Astrocyte (in vitro differentiated cells and primary cell): ENCODE data around the gene WNK4.

Experiments
- EZH2 ChIP-seq: IDR thresholded peaks from 2 replicates; pipeline ENCODE4 v1.6.1; 2012; ENCODE audit warnings: mild to moderate bottlenecking, low read length, inconsistent platforms; ENCODE audit not compliant: insufficient read depth
- TF ChIP-seq, protein P1 (sequence below): IDR thresholded peaks from 2 replicates; pipeline ENCODE4 v1.5.1; 2011; ENCODE audit warnings: low read depth, mild to moderate bottlenecking, inconsistent platforms, low read length, moderate library complexity; ENCODE audit not compliant: insufficient read depth

DNA sequence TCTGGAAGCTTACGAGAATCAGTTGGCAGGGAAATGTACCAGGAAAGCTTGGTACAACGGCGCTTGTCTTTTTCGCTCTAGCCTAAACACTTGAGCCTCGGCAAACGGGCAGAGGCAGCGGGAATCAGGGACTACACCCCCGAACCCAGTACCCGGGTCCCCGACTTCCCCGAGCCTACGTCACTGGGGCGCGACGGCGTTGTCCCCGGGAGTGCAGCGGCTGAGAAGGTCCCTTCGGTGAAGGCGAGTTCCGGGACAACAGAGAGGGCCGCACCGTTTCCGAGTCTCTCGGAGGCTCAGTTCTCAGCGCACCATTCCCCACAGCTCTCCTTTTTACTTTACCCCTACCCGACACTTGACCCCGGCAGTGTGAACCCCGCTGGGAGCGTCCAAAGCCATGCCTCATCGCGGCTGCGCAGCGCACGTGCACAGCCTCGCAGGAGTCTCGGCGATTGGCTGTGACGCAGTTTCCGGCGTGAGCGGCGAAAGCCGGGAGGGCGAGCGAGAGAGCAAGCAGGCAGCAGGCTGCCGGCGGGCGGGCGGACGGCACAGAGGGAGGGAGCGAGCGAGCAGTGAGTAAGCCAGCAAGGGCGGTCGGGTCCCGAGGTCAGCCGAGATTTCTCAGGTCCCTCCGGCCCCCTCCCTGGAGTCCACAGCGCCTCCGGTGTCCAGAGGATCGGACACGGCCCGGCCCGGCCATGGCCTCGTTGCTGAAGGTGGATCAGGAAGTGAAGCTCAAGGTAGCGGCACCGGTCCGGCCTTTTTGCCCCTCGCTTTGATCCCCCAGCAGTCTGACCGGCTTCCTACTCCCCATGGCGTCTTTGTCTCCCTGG is 52.7 kb downstream of the WNK4 start, which contains the start of gene PSME3:
- TF ChIP-seq, protein P1, sequence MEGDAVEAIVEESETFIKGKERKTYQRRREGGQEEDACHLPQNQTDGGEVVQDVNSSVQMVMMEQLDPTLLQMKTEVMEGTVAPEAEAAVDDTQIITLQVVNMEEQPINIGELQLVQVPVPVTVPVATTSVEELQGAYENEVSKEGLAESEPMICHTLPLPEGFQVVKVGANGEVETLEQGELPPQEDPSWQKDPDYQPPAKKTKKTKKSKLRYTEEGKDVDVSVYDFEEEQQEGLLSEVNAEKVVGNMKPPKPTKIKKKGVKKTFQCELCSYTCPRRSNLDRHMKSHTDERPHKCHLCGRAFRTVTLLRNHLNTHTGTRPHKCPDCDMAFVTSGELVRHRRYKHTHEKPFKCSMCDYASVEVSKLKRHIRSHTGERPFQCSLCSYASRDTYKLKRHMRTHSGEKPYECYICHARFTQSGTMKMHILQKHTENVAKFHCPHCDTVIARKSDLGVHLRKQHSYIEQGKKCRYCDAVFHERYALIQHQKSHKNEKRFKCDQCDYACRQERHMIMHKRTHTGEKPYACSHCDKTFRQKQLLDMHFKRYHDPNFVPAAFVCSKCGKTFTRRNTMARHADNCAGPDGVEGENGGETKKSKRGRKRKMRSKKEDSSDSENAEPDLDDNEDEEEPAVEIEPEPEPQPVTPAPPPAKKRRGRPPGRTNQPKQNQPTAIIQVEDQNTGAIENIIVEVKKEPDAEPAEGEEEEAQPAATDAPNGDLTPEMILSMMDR = no peak
- TF ChIP-seq EZH2 = no peak
